Measurements from ENCODE around the gene EXOC6.

Gene EXOC6

DNA sequence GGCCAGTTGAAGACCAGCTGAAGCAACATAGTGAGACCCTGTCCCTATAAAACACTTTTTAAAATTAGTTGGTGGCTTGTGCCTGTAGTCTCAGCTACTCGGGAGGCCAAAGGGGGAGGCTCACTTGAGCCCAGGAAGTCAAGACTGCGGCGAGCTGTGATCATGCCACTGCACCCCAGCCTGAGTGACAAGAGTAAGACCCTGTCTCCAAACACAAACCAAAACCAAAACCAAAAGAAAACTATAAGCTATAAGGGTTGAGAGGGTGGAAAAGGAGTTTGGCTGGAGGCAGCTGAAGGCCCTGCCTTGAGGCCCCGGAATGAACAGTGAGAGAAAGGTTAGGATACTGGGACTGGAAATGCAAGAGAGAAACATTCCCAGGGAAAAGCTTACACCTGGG lies 10.9 kb upstream of the EXOC6 start:
- Histone ChIP-seq H3K36me3 (ENCODE audit: insufficient read depth, low read length) (no peaks in the 10 kb centered on the region), H3K9me3 (replicated peaks; ENCODE audit: low read length) (no peaks in the 10 kb centered on the region), H3K9ac (ENCODE audit: low read depth, low read length) (no peak overlapping the region), H3K4me1 (ENCODE audit: control insufficient read depth, insufficient read depth, low read length) (peaks cover 23% of the 10 kb centered on the region), H3K4me3 (ENCODE audit: low read length) (no peak overlapping the region), H3K4me2 (ENCODE audit: low read length) (no peak overlapping the region), H3K27me3 (ENCODE audit: control insufficient read depth, insufficient read depth, low read length) (no peaks in the 10 kb centered on the region)

DNA sequence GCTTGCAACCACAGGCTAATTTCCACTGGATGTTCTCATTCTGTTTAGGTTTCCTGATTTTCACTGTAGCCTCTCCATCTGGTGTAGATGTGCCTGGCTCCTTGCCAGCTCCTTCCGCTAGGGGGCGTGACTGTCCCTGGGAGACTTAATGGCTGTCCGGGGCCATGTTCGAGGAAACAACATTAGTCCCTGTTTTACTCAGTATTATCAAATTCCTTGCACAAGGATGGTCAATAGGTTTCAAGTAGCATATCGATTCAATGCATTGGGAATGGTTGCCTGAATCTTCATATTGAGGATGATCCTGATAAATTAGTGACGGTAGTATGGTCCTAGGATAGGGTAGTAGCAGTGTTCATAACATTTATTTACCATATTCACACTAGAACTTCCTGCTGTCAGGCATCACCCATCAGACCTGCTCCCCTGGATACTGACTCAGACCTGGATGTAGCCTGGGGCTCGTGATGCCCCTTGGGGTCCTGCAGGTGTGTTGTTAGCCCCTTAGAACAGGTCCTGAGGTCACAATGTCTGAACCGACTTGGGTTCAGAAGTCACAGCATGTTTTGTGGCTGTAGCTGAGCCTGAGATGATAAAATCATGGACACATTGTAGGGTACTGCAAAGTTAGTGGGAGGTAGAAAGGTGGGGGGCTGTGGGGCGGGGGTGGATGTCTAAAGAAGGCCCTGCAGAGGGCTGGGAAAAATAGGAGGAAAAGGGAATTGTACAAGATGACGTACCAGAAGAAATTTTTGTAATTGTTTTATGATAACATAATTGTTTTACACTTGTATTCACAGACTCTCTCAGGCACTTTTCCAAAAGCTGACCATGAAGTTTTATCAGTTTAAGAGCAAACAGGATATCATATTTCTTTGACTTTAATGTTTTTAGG lies 8.9 kb upstream of the EXOC6 start:
- Histone ChIP-seq H3K4me3 (ENCODE audit: low read length) (no peak overlapping the region), H3K4me2 (ENCODE audit: low read length) (no peak overlapping the region)

DNA sequence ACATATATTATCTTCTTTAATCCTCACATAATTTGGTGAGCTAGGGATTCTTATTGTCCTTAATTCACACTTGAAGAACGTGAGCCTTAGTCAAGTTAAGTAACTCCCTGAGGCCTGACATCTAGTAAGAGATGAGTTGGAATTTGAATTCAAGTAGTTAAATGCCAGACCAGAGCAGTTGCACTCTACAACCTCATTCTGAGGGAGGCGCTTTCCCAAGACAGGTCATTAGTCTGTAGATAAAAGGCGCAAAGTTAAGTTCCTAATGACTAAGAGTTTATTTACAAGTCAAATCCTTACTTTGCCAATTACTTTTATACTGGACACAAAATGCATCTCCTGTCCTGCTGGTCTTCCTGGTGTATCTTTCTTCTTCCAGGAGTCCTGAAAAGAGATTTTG lies 3.6 kb upstream of the EXOC6 start:
- Histone ChIP-seq H3K27me3 (ENCODE audit: control insufficient read depth, insufficient read depth, low read length) (no peaks in the 10 kb centered on the region), H3K4me1 (ENCODE audit: control insufficient read depth, insufficient read depth, low read length) (peaks cover 22% of the 10 kb centered on the region), H3K9ac (ENCODE audit: low read depth, low read length) (no peak overlapping the region), H3K36me3 (ENCODE audit: insufficient read depth, low read length) (no peaks in the 10 kb centered on the region), H3K4me3 (ENCODE audit: low read length) (no peak overlapping the region), H3K4me2 (ENCODE audit: low read length) (no peak overlapping the region), H3K9me3 (replicated peaks; ENCODE audit: low read length) (no peaks in the 10 kb centered on the region)

More for the DNA sequence above, 8.9 kb upstream of the EXOC6 start:
- Histone ChIP-seq H3K27me3 (ENCODE audit: control insufficient read depth, insufficient read depth, low read length) (no peaks in the 10 kb centered on the region), H3K4me1 (ENCODE audit: control insufficient read depth, insufficient read depth, low read length) (peaks cover 14% of the 10 kb centered on the region), H3K9ac (ENCODE audit: low read depth, low read length) (no peak overlapping the region), H3K9me3 (replicated peaks; ENCODE audit: low read length) (no peaks in the 10 kb centered on the region), H3K36me3 (ENCODE audit: insufficient read depth, low read length) (no peaks in the 10 kb centered on the region)

DNA sequence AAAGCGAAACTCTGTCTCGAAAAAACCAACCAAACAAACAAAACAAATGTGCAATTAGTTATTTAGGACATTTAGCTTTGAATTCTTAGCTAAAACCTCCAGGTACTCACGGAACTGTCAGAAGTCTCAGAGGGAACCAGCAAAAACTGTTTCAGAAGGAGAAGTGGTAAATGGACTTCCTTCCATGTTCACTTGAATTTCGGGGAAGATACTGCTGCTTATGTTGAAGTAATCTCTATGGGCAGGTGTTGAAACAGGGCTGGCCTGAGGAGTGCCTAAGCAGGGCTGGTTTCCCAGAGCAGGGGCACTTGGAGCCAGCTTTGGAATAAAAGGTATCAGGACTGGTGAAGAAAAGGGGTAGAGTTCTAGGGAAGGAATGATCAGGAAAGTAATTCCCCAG lies 2.4 kb upstream of the EXOC6 start:
- no peaks in the 10 kb centered on the region for H3K27me3 ChIP-seq (ENCODE audit: control insufficient read depth, insufficient read depth, low read length)
- H3K4me3 ChIP-seq (ENCODE audit: low read length), result no peak overlapping the region

DNA sequence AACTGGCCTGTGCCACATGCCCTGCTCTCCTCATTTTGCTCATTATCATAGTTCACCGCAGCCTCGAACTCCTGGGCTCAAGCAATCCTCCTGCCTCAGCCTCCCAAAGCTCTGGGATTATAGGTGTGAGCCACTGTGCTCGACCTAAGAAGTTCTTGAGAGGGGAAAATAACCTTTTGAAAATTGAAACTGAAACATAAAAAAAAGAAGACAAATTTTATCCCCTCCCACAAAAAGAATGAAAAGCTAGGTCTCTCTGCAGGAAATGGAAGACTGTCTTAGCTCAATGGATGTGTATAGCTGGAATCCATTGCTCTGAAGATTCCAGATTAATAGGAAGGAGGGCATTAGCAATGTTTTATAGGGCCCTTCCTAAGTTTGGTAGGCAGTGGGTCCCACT lies 2.0 kb upstream of the EXOC6 start:
- Histone ChIP-seq H3K4me1 (ENCODE audit: control insufficient read depth, insufficient read depth, low read length) (peaks cover 26% of the 10 kb centered on the region), H3K4me2 (ENCODE audit: low read length) (no peak overlapping the region), H3K9me3 (replicated peaks; ENCODE audit: low read length) (no peaks in the 10 kb centered on the region), H3K4me3 (ENCODE audit: low read length) (no peak overlapping the region), H3K36me3 (ENCODE audit: insufficient read depth, low read length) (no peaks in the 10 kb centered on the region), H3K27me3 (ENCODE audit: control insufficient read depth, insufficient read depth, low read length) (no peaks in the 10 kb centered on the region), H3K9ac (ENCODE audit: low read depth, low read length) (no peak overlapping the region)

More for the DNA sequence above, 2.4 kb upstream of the EXOC6 start:
- no peak overlapping the region for H3K9ac ChIP-seq (ENCODE audit: low read depth, low read length)
- H3K9me3 ChIP-seq (replicated peaks; ENCODE audit: low read length), result no peaks in the 10 kb centered on the region
- no peaks in the 10 kb centered on the region for H3K36me3 ChIP-seq (ENCODE audit: insufficient read depth, low read length)
- peaks cover 26% of the 10 kb centered on the region for H3K4me1 ChIP-seq (ENCODE audit: control insufficient read depth, insufficient read depth, low read length)
- no peak overlapping the region for H3K4me2 ChIP-seq (ENCODE audit: low read length)

DNA sequence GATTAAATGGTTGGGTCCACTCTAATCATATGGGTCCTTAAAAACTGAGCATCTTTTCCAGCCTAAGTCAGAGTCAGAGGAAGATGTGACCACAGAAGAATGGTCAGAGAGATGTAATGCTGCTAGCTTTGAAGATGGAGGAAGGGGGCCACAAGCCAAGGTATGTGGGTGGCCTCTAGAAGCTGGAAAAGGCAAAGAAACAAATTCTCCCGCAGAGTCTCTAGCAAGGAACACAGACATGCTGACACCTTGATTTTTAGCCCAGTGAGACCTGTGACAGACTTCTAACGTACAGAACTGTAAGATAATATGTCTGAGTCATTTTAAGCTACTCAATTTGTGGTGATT lies 1.5 kb upstream of the EXOC6 start:
- H3K27me3 ChIP-seq (ENCODE audit: control insufficient read depth, insufficient read depth, low read length), result no peaks in the 10 kb centered on the region
- no peak overlapping the region for H3K4me3 ChIP-seq (ENCODE audit: low read length)
- peaks cover 26% of the 10 kb centered on the region for H3K4me1 ChIP-seq (ENCODE audit: control insufficient read depth, insufficient read depth, low read length)
- no peaks in the 10 kb centered on the region for H3K36me3 ChIP-seq (ENCODE audit: insufficient read depth, low read length)
- H3K9ac ChIP-seq (ENCODE audit: low read depth, low read length), result no peak overlapping the region
- H3K9me3 ChIP-seq (replicated peaks; ENCODE audit: low read length), result no peaks in the 10 kb centered on the region
- no peak overlapping the region for H3K4me2 ChIP-seq (ENCODE audit: low read length)

DNA sequence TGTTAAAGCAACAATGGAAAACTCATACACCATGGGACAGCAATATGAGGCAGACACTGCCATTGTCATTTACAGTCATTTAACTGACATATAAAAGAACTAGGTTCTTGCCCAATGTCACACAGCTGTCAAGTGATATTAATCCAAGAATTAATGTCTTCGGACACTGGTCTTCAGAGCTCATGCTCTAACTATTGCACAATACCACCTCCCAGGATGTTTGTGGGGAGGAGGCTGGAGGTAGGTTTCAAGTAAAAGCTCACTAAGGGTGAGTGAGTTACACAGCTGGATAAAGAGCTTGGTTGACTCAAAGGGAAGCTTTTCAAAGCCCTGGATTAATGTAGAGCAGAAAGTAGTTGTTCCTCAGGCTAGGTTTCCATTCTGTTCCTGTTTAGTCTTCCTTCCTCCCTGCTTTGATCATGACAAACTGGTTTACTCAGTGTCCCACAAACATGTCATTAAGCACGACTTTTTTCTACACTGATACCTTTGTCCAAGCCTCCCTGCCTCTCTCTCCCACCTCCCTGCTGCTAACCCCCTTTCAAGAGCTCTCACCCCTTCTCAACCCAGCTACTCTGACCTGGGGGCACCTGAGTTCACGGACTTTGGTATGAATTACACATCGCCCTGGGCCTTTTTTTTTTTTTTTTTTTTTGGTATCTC lies 987 bp upstream of the EXOC6 start:
- peaks cover 26% of the 10 kb centered on the region for H3K4me1 ChIP-seq (ENCODE audit: control insufficient read depth, insufficient read depth, low read length)
- H3K27me3 ChIP-seq (ENCODE audit: control insufficient read depth, insufficient read depth, low read length), result no peaks in the 10 kb centered on the region
- H3K36me3 ChIP-seq (ENCODE audit: insufficient read depth, low read length), result no peaks in the 10 kb centered on the region
- no peaks in the 10 kb centered on the region for H3K9me3 ChIP-seq (replicated peaks; ENCODE audit: low read length)
- H3K4me2 ChIP-seq (ENCODE audit: low read length), result peak overlapping the region; percentile 98
- H3K9ac ChIP-seq (ENCODE audit: low read depth, low read length), result no peak overlapping the region
- H3K4me3 ChIP-seq (ENCODE audit: low read length), result peak overlapping the region; percentile 95

DNA sequence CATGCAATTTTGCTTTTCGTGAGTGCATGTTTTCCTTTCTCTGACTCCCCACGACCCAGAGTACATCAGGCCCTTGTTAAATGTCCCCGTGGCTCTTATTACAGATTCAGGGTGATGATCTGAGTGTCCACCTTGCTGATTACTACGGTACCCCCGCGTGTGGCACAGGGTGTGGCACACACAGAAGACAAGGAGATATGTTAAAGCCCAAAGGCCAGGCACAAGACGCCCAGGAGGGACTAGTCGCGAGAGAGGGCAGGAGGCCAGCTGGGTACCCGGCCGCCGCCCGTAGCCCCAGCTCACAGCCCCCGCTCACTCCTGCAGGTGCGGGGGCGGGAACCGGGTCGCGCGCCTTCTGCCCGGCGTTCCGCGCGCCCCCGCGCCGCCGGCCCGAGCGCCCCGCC lies 281 bp upstream of the EXOC6 start:
- Histone ChIP-seq H3K36me3 (ENCODE audit: insufficient read depth, low read length) (no peaks in the 10 kb centered on the region), H3K4me3 (ENCODE audit: low read length) (peak overlapping the region; percentile 95), H3K4me1 (ENCODE audit: control insufficient read depth, insufficient read depth, low read length) (peaks cover 26% of the 10 kb centered on the region), H3K9me3 (replicated peaks; ENCODE audit: low read length) (no peaks in the 10 kb centered on the region), H3K4me2 (ENCODE audit: low read length) (peak overlapping the region; percentile 98), H3K9ac (ENCODE audit: low read depth, low read length) (peak overlapping the region; percentile 73), H3K27me3 (ENCODE audit: control insufficient read depth, insufficient read depth, low read length) (no peaks in the 10 kb centered on the region)

DNA sequence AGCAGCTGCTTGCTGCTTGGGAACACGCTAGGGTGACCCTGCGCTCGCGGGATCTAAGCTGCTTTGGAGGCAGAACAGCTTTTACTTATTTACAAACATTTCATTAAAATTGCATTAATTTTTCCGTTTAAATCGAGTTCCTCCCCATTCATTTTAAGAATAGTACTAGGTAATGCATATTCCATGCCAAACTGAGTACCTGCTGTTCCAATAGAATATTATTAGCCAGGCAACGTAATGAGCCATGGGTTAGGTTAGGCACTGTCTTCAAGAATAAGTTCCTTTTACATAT lies 860 bp downstream of the EXOC6 start:
- H3K9ac ChIP-seq (ENCODE audit: low read depth, low read length), result peak overlapping the region; percentile 82
- no peaks in the 10 kb centered on the region for H3K36me3 ChIP-seq (ENCODE audit: insufficient read depth, low read length)
- peak overlapping the region; percentile 98 for H3K4me2 ChIP-seq (ENCODE audit: low read length)
- H3K4me1 ChIP-seq (ENCODE audit: control insufficient read depth, insufficient read depth, low read length), result peaks cover 26% of the 10 kb centered on the region
- H3K27me3 ChIP-seq (ENCODE audit: control insufficient read depth, insufficient read depth, low read length), result no peaks in the 10 kb centered on the region
- no peaks in the 10 kb centered on the region for H3K9me3 ChIP-seq (replicated peaks; ENCODE audit: low read length)
- H3K4me3 ChIP-seq (ENCODE audit: low read length), result peak overlapping the region; percentile 95

DNA sequence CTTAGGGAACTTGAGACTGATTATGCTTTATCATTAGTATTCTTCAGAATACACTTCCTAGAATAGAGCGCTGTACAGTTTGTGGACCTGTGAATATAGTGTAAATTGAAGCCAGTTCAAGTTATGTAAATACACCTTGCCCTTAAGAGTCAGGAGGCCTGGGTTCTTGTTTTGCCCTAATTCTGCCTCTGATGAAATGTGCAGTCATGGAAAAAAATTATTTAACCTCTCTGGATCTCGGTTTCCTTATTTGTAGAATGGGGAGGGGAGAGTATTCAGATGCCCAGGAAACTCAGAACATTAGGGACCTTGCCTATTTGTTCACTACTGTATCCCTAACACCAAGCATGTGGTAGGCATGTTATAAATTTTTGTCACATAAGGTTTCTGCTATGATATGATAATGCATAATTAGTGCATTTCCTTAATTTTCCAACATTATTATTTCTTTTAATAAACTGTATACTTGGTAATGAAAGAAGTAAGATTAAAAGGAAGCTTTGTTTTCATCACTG lies 1.3 kb downstream of the EXOC6 start:
- H3K4me2 ChIP-seq (ENCODE audit: low read length), result peak overlapping the region; percentile 98
- no peaks in the 10 kb centered on the region for H3K9me3 ChIP-seq (replicated peaks; ENCODE audit: low read length)
- H3K4me3 ChIP-seq (ENCODE audit: low read length), result peak overlapping the region; percentile 95
- peaks cover 26% of the 10 kb centered on the region for H3K4me1 ChIP-seq (ENCODE audit: control insufficient read depth, insufficient read depth, low read length)
- H3K9ac ChIP-seq (ENCODE audit: low read depth, low read length), result no peak overlapping the region
- H3K36me3 ChIP-seq (ENCODE audit: insufficient read depth, low read length), result no peaks in the 10 kb centered on the region
- no peaks in the 10 kb centered on the region for H3K27me3 ChIP-seq (ENCODE audit: control insufficient read depth, insufficient read depth, low read length)

DNA sequence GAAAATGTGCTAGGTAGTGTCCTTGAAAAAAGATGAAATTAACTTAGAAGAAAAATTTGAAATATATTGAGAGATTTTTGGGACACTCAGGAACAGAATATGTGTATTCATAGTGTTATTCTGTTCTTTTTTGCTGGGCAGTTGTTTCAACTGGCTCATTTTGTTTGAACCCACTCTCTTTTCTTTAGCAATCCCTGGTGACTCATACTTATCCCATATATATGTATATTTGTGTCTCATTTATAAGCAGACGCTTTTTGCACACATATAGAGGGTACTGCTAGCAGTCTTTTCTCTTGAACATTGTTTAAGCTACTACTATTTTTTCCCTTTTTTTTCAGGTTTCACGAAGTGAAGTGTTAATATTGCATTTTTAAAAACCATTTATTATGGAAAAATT lies 1.9 kb downstream of the EXOC6 start:
- Histone ChIP-seq H3K4me2 (ENCODE audit: low read length) (no peak overlapping the region), H3K9me3 (replicated peaks; ENCODE audit: low read length) (no peaks in the 10 kb centered on the region), H3K4me3 (ENCODE audit: low read length) (no peak overlapping the region), H3K36me3 (ENCODE audit: insufficient read depth, low read length) (no peaks in the 10 kb centered on the region), H3K4me1 (ENCODE audit: control insufficient read depth, insufficient read depth, low read length) (peaks cover 26% of the 10 kb centered on the region), H3K9ac (ENCODE audit: low read depth, low read length) (no peak overlapping the region), H3K27me3 (ENCODE audit: control insufficient read depth, insufficient read depth, low read length) (no peaks in the 10 kb centered on the region)

DNA sequence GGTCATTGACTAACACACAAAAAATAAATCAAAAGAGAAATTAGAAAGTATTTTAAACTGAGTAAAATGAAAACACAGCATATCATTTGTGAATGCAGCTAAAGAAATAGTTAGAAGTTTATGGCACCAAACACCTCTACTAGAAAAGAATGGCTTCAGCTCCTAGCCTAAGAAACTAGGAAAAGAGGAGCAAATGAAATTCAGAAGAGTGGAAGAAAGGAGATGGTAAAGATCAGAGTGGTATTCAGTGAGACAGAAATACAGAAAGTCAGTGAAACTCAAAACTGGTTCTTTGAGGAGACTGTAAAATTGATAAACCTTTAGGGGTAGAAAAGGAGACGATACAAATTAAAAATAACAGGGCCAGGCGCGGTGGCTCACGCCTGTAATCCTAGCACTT lies 2.7 kb downstream of the EXOC6 start:
- Histone ChIP-seq H3K9me3 (replicated peaks; ENCODE audit: low read length) (no peaks in the 10 kb centered on the region), H3K4me3 (ENCODE audit: low read length) (no peak overlapping the region), H3K4me1 (ENCODE audit: control insufficient read depth, insufficient read depth, low read length) (peaks cover 26% of the 10 kb centered on the region), H3K9ac (ENCODE audit: low read depth, low read length) (no peak overlapping the region), H3K4me2 (ENCODE audit: low read length) (no peak overlapping the region), H3K27me3 (ENCODE audit: control insufficient read depth, insufficient read depth, low read length) (no peaks in the 10 kb centered on the region), H3K36me3 (ENCODE audit: insufficient read depth, low read length) (no peaks in the 10 kb centered on the region)
